Gastrocnemius medialis (tissue), 4 donors: ENCODE data around the gene PLCD1. TPM values are rescaled to one million over a fixed set of nuclear protein-coding genes. Genes with fewer than 3 reads are reported as not detected.
A peak's percentile ranks its signal among the peaks of the same experiment; 100 is the strongest.

Experiments
- ATAC-seq, 2 donors: fragments of 150-250 bp; one replicate each; pipeline ENCODE4 v1.9.1; 2016
- DNase-seq, 2 donors: peaks; one replicate each; pipeline ENCODE4 v3.0.0-alpha.2; 2019
- H3K27ac ChIP-seq, 4 donors: fragments of 200-600 bp; sonication (generic); 1 replicate in 1 of 4; 2 replicates in 3 of 4; pipeline ENCODE4 v1.5.1; 2016 to 2018; ENCODE audit warnings: mild to moderate bottlenecking in 2 of 4, moderate library complexity in 1 of 4
- H3K27me3 ChIP-seq, 3 donors: fragments of 200-600 bp; sonication (generic) in 2 of 3; 1 replicate in 1 of 3; 2 replicates in 2 of 3; pipeline versions ENCODE4 v1.5.1 to v1.6.0; 2016 to 2019; ENCODE audit warnings: mild to moderate bottlenecking in 1 of 3, moderate library complexity in 1 of 3
- H3K36me3 ChIP-seq, 2 donors: fragments of 200-600 bp; sonication (generic) in 1 of 2; one replicate each; pipeline ENCODE4 v1.5.1; 2017 to 2018
- H3K4me1 ChIP-seq, 2 donors: fragments of 200-600 bp; sonication (generic) in 1 of 2; one replicate each; pipeline ENCODE4 v1.5.1; 2016 to 2017; ENCODE audit warnings: mild to moderate bottlenecking in 2 of 2
- H3K4me3 ChIP-seq, 4 donors: fragments of 200-600 bp; sonication (generic) in 3 of 4; 1 replicate in 1 of 4; 2 replicates in 3 of 4; pipeline ENCODE4 v1.5.1; 2016 to 2019; ENCODE audit warnings: mild to moderate bottlenecking in 2 of 4
- H3K9me3 ChIP-seq, 3 donors: fragments of 200-600 bp; sonication (generic) in 2 of 3; 1 replicate in 1 of 3; 2 replicates in 2 of 3; pipeline ENCODE4 v1.5.1; 2016 to 2019
- CTCF ChIP-seq, 5 experiments: fragments of 450-650 bp in 3 of 5; fragments of 200-600 bp in 2 of 5; sonication (generic) in 2 of 5; IDR thresholded peaks in 4 of 5; conservative IDR thresholded peaks in 1 of 5; 1 replicate in 4 of 5; 2 replicates in 1 of 5; pipeline ENCODE4 v1.5.1; 2016 to 2019; ENCODE audit warnings: antibody characterized with exemption in 5 of 5, mild to moderate bottlenecking in 3 of 5, moderate library complexity in 3 of 5
- POLR2A ChIP-seq, 2 donors: fragments of 450-650 bp; IDR thresholded peaks; one replicate each; pipeline ENCODE4 v1.6.1; 2017; ENCODE audit warnings: antibody characterized with exemption in 2 of 2, mild to moderate bottlenecking in 2 of 2, moderate library complexity in 2 of 2
- in situ Hi-C, 4 donors: fragments of 200-750 bp; cut with MboI; loops; one replicate each; pipeline versions ENCODE4 v1.15.0 to v1.8.0; 2017; ENCODE audit warnings: low sequenced_read_pairs in 4 of 4
- intact Hi-C: fragments of 100-400 bp; cut with DNase I; formaldehyde crosslinking; loops from one replicate; pipeline ENCODE4 v1.15.1; 2023; ENCODE audit warnings: low total_unique reads
- total RNA-seq, 4 donors: library from RNA; depleted of rRNA; stranded (reverse); fragments of >200 nt; gene quantifications; one replicate each; pipeline versions ENCODE4 v1.1.0 to v1.2.3, GENCODE V29; 2016

Gene PLCD1
- total RNA-seq, 4 donors from 2014 or later: 2.4 to 6.2 (median 4.7) TPM

GRCh38 chr3:38027466-38028465, 1.7 kb downstream of the PLCD1 start:
- ATAC-seq (no peak), DNase-seq (no peak)
- intact Hi-C loops (no loop called here), in situ Hi-C loops (no loop called here)
- no peak overlapping the region for H3K27ac ChIP-seq
- H3K9me3 ChIP-seq: no peaks in the 10 kb centered on the region
- H3K36me3 ChIP-seq: no peaks in the 10 kb centered on the region
- TF ChIP-seq CTCF (IDR thresholded peaks at IDR 0.05 in 4 of 5, conservative IDR thresholded peaks at IDR 0.05 in 1 of 5) (no peak), POLR2A (IDR thresholded peaks at IDR 0.05) (no peak)
- H3K4me3 ChIP-seq: no peak overlapping the region
- H3K27me3 ChIP-seq: peaks cover 0 to 15% (median 5%) of the 10 kb centered on the region in 3 donors
- peaks cover 6 to 29% of the 10 kb centered on the region in 2 donors for H3K4me1 ChIP-seq

GRCh38 chr3:38026856-38027255, 2.6 kb downstream of the PLCD1 start:
- Histone ChIP-seq H3K9me3 (no peaks in the 10 kb centered on the region), H3K4me1 (peaks cover 6 to 29% of the 10 kb centered on the region in 2 donors), H3K27me3 (peaks cover 0 to 15% (median 0%) of the 10 kb centered on the region in 3 donors), H3K27ac (no peak overlapping the region), H3K36me3 (no peaks in the 10 kb centered on the region), H3K4me3 (no peak overlapping the region)
- intact Hi-C loops (no loop called here), in situ Hi-C loops (no loop called here)
- ATAC-seq (no peak), DNase-seq (no peak)
- TF ChIP-seq POLR2A (IDR thresholded peaks at IDR 0.05): no peak
- no peak for TF ChIP-seq CTCF (IDR thresholded peaks at IDR 0.05 in 4 of 5, conservative IDR thresholded peaks at IDR 0.05 in 1 of 5)

- peak overlapping the region in 3 of 4 donors; percentile 96 to 97 (median 96) for H3K27ac ChIP-seq
- intact Hi-C loops (no loop called here), in situ Hi-C loops (no loop called here)
- no peaks in the 10 kb centered on the region for H3K36me3 ChIP-seq
- ATAC-seq: no peak
- DNase-seq: no peak
- H3K4me3 ChIP-seq: no peak overlapping the region
- H3K4me1 ChIP-seq: peaks cover 6 to 17% of the 10 kb centered on the region in 2 donors
- no peak for TF ChIP-seq CTCF (IDR thresholded peaks at IDR 0.05 in 4 of 5, conservative IDR thresholded peaks at IDR 0.05 in 1 of 5)
- TF ChIP-seq POLR2A (IDR thresholded peaks at IDR 0.05): no peak
- H3K27me3 ChIP-seq: no peaks in the 10 kb centered on the region
- no peaks in the 10 kb centered on the region for H3K9me3 ChIP-seq
These were observed 6.3 kb downstream of the PLCD1 start for GRCh38 chr3:38022896-38023709.

- Histone ChIP-seq H3K4me3 (no peak overlapping the region), H3K4me1 (peaks cover 6 to 17% of the 10 kb centered on the region in 2 donors), H3K9me3 (no peaks in the 10 kb centered on the region), H3K27ac (no peak overlapping the region), H3K36me3 (no peaks in the 10 kb centered on the region), H3K27me3 (no peaks in the 10 kb centered on the region)
- intact Hi-C loops: no loop called here
- DNase-seq: no peak
- no peak for TF ChIP-seq CTCF (IDR thresholded peaks at IDR 0.05 in 4 of 5, conservative IDR thresholded peaks at IDR 0.05 in 1 of 5)
- TF ChIP-seq POLR2A (IDR thresholded peaks at IDR 0.05): no peak
- in situ Hi-C loops: no loop called here
- ATAC-seq: no peak
These were observed 7.1 kb downstream of the PLCD1 start for GRCh38 chr3:38022301-38022700.
